ENCODE data around the gene HMMR. TPM values are rescaled to one million over a fixed set of nuclear protein-coding genes. Genes with fewer than 3 reads are reported as not detected.

The HMMR gene
- total and polyA plus RNA-seq, 11 donors = 0.15 to 6.6 (median 0.97) TPM; not detected in 1

GRCh38 chr5:163444526-163444925 is 15.9 kb upstream of the HMMR start:
- DNase-seq = no peak
- no peak overlapping the region for H3K4me3 ChIP-seq
- no peak for TF ChIP-seq POLR2A (IDR thresholded peaks at IDR 0.05)
- TF ChIP-seq, protein P1, sequence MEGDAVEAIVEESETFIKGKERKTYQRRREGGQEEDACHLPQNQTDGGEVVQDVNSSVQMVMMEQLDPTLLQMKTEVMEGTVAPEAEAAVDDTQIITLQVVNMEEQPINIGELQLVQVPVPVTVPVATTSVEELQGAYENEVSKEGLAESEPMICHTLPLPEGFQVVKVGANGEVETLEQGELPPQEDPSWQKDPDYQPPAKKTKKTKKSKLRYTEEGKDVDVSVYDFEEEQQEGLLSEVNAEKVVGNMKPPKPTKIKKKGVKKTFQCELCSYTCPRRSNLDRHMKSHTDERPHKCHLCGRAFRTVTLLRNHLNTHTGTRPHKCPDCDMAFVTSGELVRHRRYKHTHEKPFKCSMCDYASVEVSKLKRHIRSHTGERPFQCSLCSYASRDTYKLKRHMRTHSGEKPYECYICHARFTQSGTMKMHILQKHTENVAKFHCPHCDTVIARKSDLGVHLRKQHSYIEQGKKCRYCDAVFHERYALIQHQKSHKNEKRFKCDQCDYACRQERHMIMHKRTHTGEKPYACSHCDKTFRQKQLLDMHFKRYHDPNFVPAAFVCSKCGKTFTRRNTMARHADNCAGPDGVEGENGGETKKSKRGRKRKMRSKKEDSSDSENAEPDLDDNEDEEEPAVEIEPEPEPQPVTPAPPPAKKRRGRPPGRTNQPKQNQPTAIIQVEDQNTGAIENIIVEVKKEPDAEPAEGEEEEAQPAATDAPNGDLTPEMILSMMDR (IDR thresholded peaks at IDR 0.05) = no peak
- H3K27ac ChIP-seq = no peak overlapping the region
- no peaks in the 10 kb centered on the region for H3K27me3 ChIP-seq
- ATAC-seq = no peak
- WGBS, 4 donors = 89 to 97% (median 90%) methylated on average over 1 of the region's 1 CpG
- intact Hi-C loops (cut with DNase I) = loop anchor here in 1 of 10 donors (10.0 kb wide), 1 partner anchor 50 kb away; no protein-coding TSS in a partner anchor
- H3K4me1 ChIP-seq = peaks cover 0 to 28% (median 8%) of the 10 kb centered on the region in 12 donors
- no peaks in the 10 kb centered on the region for H3K9me3 ChIP-seq
- peaks cover 0 to 100% (median 89%) of the 10 kb centered on the region in 9 donors for H3K36me3 ChIP-seq

DNA sequence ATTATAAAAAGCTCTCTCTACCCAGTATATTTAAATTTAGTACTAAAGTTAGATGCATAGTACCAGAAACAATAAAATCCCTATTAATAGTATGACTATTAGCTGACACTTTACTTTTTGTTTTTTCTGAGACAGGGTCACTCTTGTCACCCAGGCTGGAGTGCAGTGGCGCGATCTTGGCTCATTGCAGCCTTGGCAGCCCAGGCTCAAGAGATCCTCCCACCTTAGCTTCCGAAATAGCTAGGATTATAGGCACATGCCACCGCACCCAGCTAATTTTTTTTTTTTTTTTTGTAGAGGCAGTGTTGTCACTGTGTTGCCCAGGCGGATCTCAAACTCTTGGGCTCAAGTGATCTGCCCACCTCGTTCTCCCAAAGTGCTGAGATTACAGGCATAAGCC is 15.1 kb upstream of the HMMR start:
- peaks cover 0 to 100% (median 91%) of the 10 kb centered on the region in 9 donors for H3K36me3 ChIP-seq
- H3K27ac ChIP-seq = no peak overlapping the region
- WGBS, 4 donors = 47 to 69% (median 60%) methylated on average over 6 of the region's 6 CpGs
- intact Hi-C loops (cut with DNase I) = loop anchor here in 1 of 10 donors (10.0 kb wide), 1 partner anchor 49 kb away; no protein-coding TSS in a partner anchor
- no peak overlapping the region for H3K4me3 ChIP-seq
- no peaks in the 10 kb centered on the region for H3K9me3 ChIP-seq
- no peaks in the 10 kb centered on the region for H3K27me3 ChIP-seq
- ATAC-seq = peak; percentile 58 to 80 (median 67)
- peaks cover 0 to 19% (median under 1%) of the 10 kb centered on the region in 12 donors for H3K4me1 ChIP-seq
- TF ChIP-seq POLR2A (IDR thresholded peaks at IDR 0.05) = no peak
- TF ChIP-seq, protein P1 (IDR thresholded peaks at IDR 0.05) = no peak
- peak in 1 of 5 donors; percentile 36 for DNase-seq

DNA sequence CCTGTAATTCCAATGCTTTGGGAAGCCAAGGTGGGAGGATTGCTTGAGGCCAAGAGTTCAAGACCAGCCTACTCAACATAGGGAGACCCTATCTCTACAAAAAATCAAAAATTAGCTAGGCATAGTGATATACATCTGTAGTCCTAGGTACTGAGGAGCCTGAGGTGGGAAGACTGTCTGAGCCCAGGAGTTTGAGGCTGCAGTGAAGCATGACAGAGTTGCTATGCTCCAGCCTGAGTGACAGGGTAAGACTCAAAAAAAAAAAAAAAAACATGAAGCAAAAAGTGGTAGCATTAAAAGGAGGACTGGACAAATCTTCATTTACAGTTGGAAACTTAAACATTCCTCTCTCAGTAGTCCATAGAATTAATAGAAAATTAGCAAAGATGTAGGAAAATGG is 13.2 kb upstream of the HMMR start:
- intact Hi-C loops (cut with DNase I) = loop anchor here in 1 of 10 donors (10.0 kb wide), 1 partner anchor 48 kb away; no protein-coding TSS in a partner anchor
- Histone ChIP-seq H3K27ac (no peak overlapping the region), H3K36me3 (peaks cover 0 to 100% (median 94%) of the 10 kb centered on the region in 9 donors), H3K4me3 (no peak overlapping the region), H3K27me3 (no peaks in the 10 kb centered on the region), H3K9me3 (no peaks in the 10 kb centered on the region), H3K4me1 (peaks cover 0 to 9% (median 0%) of the 10 kb centered on the region in 12 donors)
- ATAC-seq = no peak
- DNase-seq = no peak
- TF ChIP-seq, protein P1 (IDR thresholded peaks at IDR 0.05) = no peak
- no peak for TF ChIP-seq POLR2A (IDR thresholded peaks at IDR 0.05)

DNA sequence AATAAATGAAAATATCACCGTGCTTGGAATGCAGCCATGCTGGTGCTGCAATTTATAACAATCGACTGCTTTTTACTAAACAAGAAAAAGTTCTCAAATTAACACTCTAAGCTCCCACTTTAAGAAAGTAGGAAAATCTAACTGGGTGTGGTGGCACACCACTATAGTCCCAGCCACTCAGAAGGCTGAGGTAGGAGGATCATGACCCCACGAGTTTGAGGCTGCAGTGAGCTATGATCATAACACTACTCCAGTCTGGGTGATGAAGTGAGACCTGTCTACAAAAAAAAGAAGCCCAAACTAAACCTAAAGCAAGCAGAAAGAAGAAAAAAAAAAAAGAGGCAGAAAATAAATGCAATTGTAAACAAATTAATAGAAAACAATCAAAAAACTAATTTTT is 12.6 kb upstream of the HMMR start:
- H3K27ac ChIP-seq = no peak overlapping the region
- no peaks in the 10 kb centered on the region for H3K9me3 ChIP-seq
- TF ChIP-seq, protein P1 (IDR thresholded peaks at IDR 0.05) = no peak
- TF ChIP-seq POLR2A (IDR thresholded peaks at IDR 0.05) = no peak
- H3K27me3 ChIP-seq = no peaks in the 10 kb centered on the region
- no peak overlapping the region for H3K4me3 ChIP-seq
- DNase-seq (no peak), ATAC-seq (no peak)
- WGBS, 4 donors = 91 to 97% (median 96%) methylated on average over 3 of the region's 3 CpGs
- H3K36me3 ChIP-seq = peaks cover 0 to 100% (median 94%) of the 10 kb centered on the region in 9 donors
- intact Hi-C loops (cut with DNase I) = loop anchor here in 1 of 10 donors (10.0 kb wide), 1 partner anchor 47 kb away; no protein-coding TSS in a partner anchor
- peaks cover 0 to 9% (median 0%) of the 10 kb centered on the region in 12 donors for H3K4me1 ChIP-seq

All from heart left ventricle (tissue), 16 donors.